GM23338 (cell line): Measurements from ENCODE around the gene DNAL4. TPM values are rescaled to one million over a fixed set of nuclear protein-coding genes. Genes with fewer than 3 reads are reported as not detected.

ENCODE experiments used
- ATAC-seq: fragments of 200-7000 bp; cut with Tn5 transposase; 3 replicates; pipeline ENCODE4 v1.9.1; 2020
- DNase-seq: peaks from one replicate; pipeline ENCODE4 v3.0.0-alpha.2; 2015; ENCODE audit warnings: low spot score
- H2AFZ ChIP-seq: fragments of 200-600 bp; sonication (generic); 2 replicates; pipeline ENCODE4 v1.8.0; 2016; ENCODE audit warnings: antibody characterized with exemption, mild to moderate bottlenecking, moderate library complexity
- H3F3A ChIP-seq: fragments of 200-600 bp; sonication (generic); replicated peaks from 2 replicates; pipeline ENCODE4 v1.8.0; 2017; ENCODE audit warnings: antibody characterized with exemption, mixed run types, low read depth
- H3K27ac ChIP-seq: fragments of 200-600 bp; sonication (generic); 2 replicates; pipeline ENCODE4 v1.6.1; 2016; ENCODE audit warnings: low read depth
- H3K27me3 ChIP-seq: fragments of 200-600 bp; sonication (generic); 2 replicates; pipeline ENCODE4 v1.8.0; 2016; ENCODE audit warnings: mild to moderate bottlenecking, mixed run types, moderate library complexity; ENCODE audit not compliant: insufficient read depth
- H3K36me3 ChIP-seq: fragments of 200-600 bp; sonication (generic); 2 replicates; pipeline ENCODE4 v1.8.0; 2016; ENCODE audit warnings: mild to moderate bottlenecking; ENCODE audit not compliant: insufficient read depth
- H3K4me1 ChIP-seq: fragments of 200-600 bp; sonication (generic); 2 replicates; pipeline ENCODE4 v1.8.0; 2016; ENCODE audit warnings: mild to moderate bottlenecking, moderate library complexity; ENCODE audit not compliant: insufficient read depth
- H3K4me2 ChIP-seq: fragments of 200-600 bp; sonication (generic); 2 replicates; pipeline ENCODE4 v1.7.1; 2017; ENCODE audit warnings: mixed run types
- H3K4me3 ChIP-seq: fragments of 200-600 bp; sonication (generic); 2 replicates; pipeline ENCODE4 v1.6.1; 2016; ENCODE audit warnings: mixed run types
- H3K79me2 ChIP-seq: fragments of 200-600 bp; sonication (generic); replicated peaks from 2 replicates; pipeline ENCODE4 v1.8.0; 2017; ENCODE audit warnings: mild to moderate bottlenecking; ENCODE audit not compliant: insufficient read depth
- H3K9me2 ChIP-seq: fragments of 200-600 bp; sonication (generic); 2 replicates; pipeline ENCODE4 v1.8.0; 2017; ENCODE audit not compliant: insufficient read depth
- H4K20me1 ChIP-seq: fragments of 200-600 bp; sonication (generic); replicated peaks from 2 replicates; pipeline ENCODE4 v1.8.0; 2017; ENCODE audit warnings: mild to moderate bottlenecking; ENCODE audit not compliant: insufficient read depth
- H3K27ac Mint-ChIP-seq: 2 replicates; pipeline ENCODE4 v1.8.0; 2020; ENCODE audit warnings: inconsistent platforms, mild to moderate bottlenecking, moderate library complexity, mixed read lengths
- H3K27me3 Mint-ChIP-seq: 3 replicates; pipeline ENCODE4 v1.8.0; 2022; ENCODE audit warnings: low read depth, mild to moderate bottlenecking, moderate library complexity, mixed read lengths, inconsistent platforms; ENCODE audit not compliant: insufficient read depth, poor library complexity
- H3K36me3 Mint-ChIP-seq: 3 replicates; pipeline ENCODE4 v1.8.0; 2021; ENCODE audit warnings: low read depth, mild to moderate bottlenecking, inconsistent platforms, moderate library complexity, mixed read lengths
- H3K4me1 Mint-ChIP-seq: 3 replicates; pipeline ENCODE4 v1.8.0; 2020; ENCODE audit warnings: mild to moderate bottlenecking, inconsistent platforms, mixed read lengths
- H3K4me3 Mint-ChIP-seq: 3 replicates; pipeline ENCODE4 v1.8.0; 2021; ENCODE audit warnings: moderate library complexity, mild to moderate bottlenecking, inconsistent platforms, mixed read lengths
- H3K9me3 Mint-ChIP-seq: 3 replicates; pipeline ENCODE4 v1.8.0; 2020; ENCODE audit warnings: moderate library complexity, mild to moderate bottlenecking, inconsistent platforms, mixed read lengths
- EZH2 ChIP-seq: fragments of 200-600 bp; sonication (generic); IDR thresholded peaks from one replicate; pipeline ENCODE4 v1.8.0; 2017; ENCODE audit warnings: antibody characterized with exemption, mild to moderate bottlenecking, low read depth; ENCODE audit not compliant: unreplicated experiment
- JUNB ChIP-seq: IDR thresholded peaks from one replicate; pipeline ENCODE4 v1.6.1; 2016; ENCODE audit warnings: antibody characterized with exemption; ENCODE audit not compliant: unreplicated experiment
- NANOG ChIP-seq: IDR thresholded peaks from 2 replicates; pipeline ENCODE4 v1.6.1; 2016; ENCODE audit warnings: antibody characterized with exemption, borderline replicate concordance
- POLR2AphosphoS5 ChIP-seq: IDR thresholded peaks from 2 replicates; pipeline ENCODE4 v1.6.1; 2016; ENCODE audit warnings: antibody characterized with exemption, low read depth
- REST ChIP-seq: IDR thresholded peaks from one replicate; pipeline ENCODE4 v1.6.1; 2018; ENCODE audit warnings: antibody characterized with exemption; ENCODE audit not compliant: unreplicated experiment
- STAT1 ChIP-seq: IDR thresholded peaks from one replicate; pipeline ENCODE4 v1.6.1; 2016; ENCODE audit warnings: antibody characterized with exemption; ENCODE audit not compliant: unreplicated experiment
- ZNF114 ChIP-seq: fragments of 250-450 bp; sonication (Bioruptor Pico); IDR thresholded peaks from 2 replicates; pipeline ENCODE4 v1.5.0; 2020; ENCODE audit warnings: mild to moderate bottlenecking, moderate library complexity
- ZNF331 ChIP-seq: fragments of 250-450 bp; sonication (Bioruptor Pico); IDR thresholded peaks from 2 replicates; pipeline ENCODE4 v1.5.0; 2020; ENCODE audit warnings: low read depth, mild to moderate bottlenecking, moderate library complexity
- ZNF462 ChIP-seq: fragments of 250-450 bp; sonication (Bioruptor Pico); IDR thresholded peaks from 2 replicates; pipeline ENCODE4 v1.5.0; 2020; ENCODE audit warnings: mild to moderate bottlenecking, moderate library complexity
- polyA plus RNA-seq: library from polyadenylated mRNA; unstranded; fragments of >200 nt; fragmentation: Nextera tagmentation; extraction: Ambion mirVana; gene quantifications from 2 replicates; pipeline ENCODE4 v1.2.1, GENCODE V29; 2016
- total RNA-seq: library from RNA; depleted of rRNA; stranded (reverse); fragments of >200 nt; shearing (Covaris generic); gene quantifications from 2 replicates; pipeline ENCODE4 v1.2.3, GENCODE V29; 2014

The DNAL4 gene
- total and polyA plus RNA-seq, 2 experiments from 2014 or later: 9.3 to 10.0 TPM

GRCh38 chr22:38802671-38803121, 8.8 kb upstream of the DNAL4 start (continued):
- no peak for TF ChIP-seq ZNF462 (CRISPR knock-in tag)

GRCh38 chr22:38799265-38800002, 5.5 kb upstream of the DNAL4 start:
- no peaks in the 10 kb centered on the region for H3K79me2 ChIP-seq
- H4K20me1 ChIP-seq: no peaks in the 10 kb centered on the region
- peaks cover 11% of the 10 kb centered on the region; the same call in 1 of the 2 replicates for H3K4me1 ChIP-seq
- DNase-seq (no peak), ATAC-seq (no peak)
- no peak overlapping the region for H3K27ac ChIP-seq
- Mint-ChIP-seq H3K27me3 (peaks cover 14% of the 10 kb centered on the region), H3K4me1 (peaks cover 5% of the 10 kb centered on the region), H3K27ac (no peak overlapping the region), H3K4me3 (no peak overlapping the region), H3K9me3 (no peaks in the 10 kb centered on the region), H3K36me3 (peaks cover 3% of the 10 kb centered on the region; the same call in 1 of the 3 replicates)
- peaks cover 4% of the 10 kb centered on the region; the same call in 1 of the 2 replicates for H3F3A ChIP-seq
- H3K4me2 ChIP-seq: no peak overlapping the region
- H3K27me3 ChIP-seq: peaks cover 9% of the 10 kb centered on the region; the same call in 1 of the 2 replicates
- no peak overlapping the region for H3K4me3 ChIP-seq
- no peak overlapping the region for H2AFZ ChIP-seq
- peaks cover 4% of the 10 kb centered on the region for H3K9me2 ChIP-seq
- H3K36me3 ChIP-seq: no peaks in the 10 kb centered on the region
- TF ChIP-seq STAT1 (no peak), ZNF114 (CRISPR knock-in tag) (no peak), EZH2 (no peak), NANOG (no peak), POLR2AphosphoS5 (no peak), ZNF331 (CRISPR knock-in tag) (no peak), JUNB (no peak), REST (no peak)
